Esophagus muscularis mucosa (tissue), 4 donors: ENCODE results near the gene DGLUCY. TPM values are rescaled to one million over a fixed set of nuclear protein-coding genes. Genes with fewer than 3 reads are reported as not detected.
A peak's percentile ranks its signal among the peaks of the same experiment; 100 is the strongest.
"Not testable (repeated sequence)": the region's sequence is repeated elsewhere in the genome, so short reads cannot be mapped to it uniquely, and the experiment has no call there.

Experiments
- DNase-seq: peaks from one replicate; pipeline ENCODE4 v3.0.0-alpha.2; 2017; ENCODE audit errors: extremely low spot score
- H3K27ac ChIP-seq, 4 donors: fragments of 200-600 bp; sonication (generic); replicated peaks in 1 of 4; 1 replicate in 3 of 4; 2 replicates in 1 of 4; pipeline ENCODE4 v1.5.1; 2016 to 2019; ENCODE audit warnings: mild to moderate bottlenecking in 1 of 4
- H3K27me3 ChIP-seq, 4 donors: fragments of 200-600 bp; sonication (generic); one replicate each; pipeline versions ENCODE4 v1.5.1 to v1.6.0; 2016 to 2019
- H3K36me3 ChIP-seq, 4 donors: fragments of 200-600 bp; sonication (generic); one replicate each; pipeline ENCODE4 v1.5.1; 2016 to 2019
- H3K4me1 ChIP-seq, 4 donors: fragments of 200-600 bp; sonication (generic); one replicate each; pipeline ENCODE4 v1.5.1; 2016 to 2019
- H3K4me3 ChIP-seq, 4 donors: fragments of 200-600 bp; sonication (generic); 1 replicate in 2 of 4; 2 replicates in 2 of 4; pipeline ENCODE4 v1.5.1; 2016 to 2019; ENCODE audit warnings: mild to moderate bottlenecking in 4 of 4, moderate library complexity in 1 of 4
- H3K9me3 ChIP-seq, 4 donors: fragments of 200-600 bp; sonication (generic); 1 replicate in 3 of 4; 2 replicates in 1 of 4; pipeline ENCODE4 v1.5.1; 2016 to 2019
- EP300 ChIP-seq: sonication (generic); formaldehyde crosslinking; IDR thresholded peaks from one replicate; pipeline ENCODE4 v1.6.1; 2017; ENCODE audit warnings: antibody characterized with exemption
- POLR2A ChIP-seq: fragments of 450-650 bp; IDR thresholded peaks from one replicate; pipeline ENCODE4 v1.6.1; 2017; ENCODE audit warnings: antibody characterized with exemption, moderate library complexity, mild to moderate bottlenecking, low read depth
- POLR2AphosphoS5 ChIP-seq, 2 donors: sonication (generic); formaldehyde crosslinking; IDR thresholded peaks; one replicate each; pipeline ENCODE4 v1.6.1; 2017; ENCODE audit warnings: antibody characterized with exemption in 2 of 2
- WGBS: methylation state at CpG from one replicate; pipeline ENCODE4 v1.1.5; 2018; 5-methylcytosine and 5-hydroxymethylcytosine counted together
- intact Hi-C: fragments of 100-400 bp; cut with DNase I; formaldehyde crosslinking; loops from one replicate; pipeline ENCODE4 v1.15.1; 2023
- total RNA-seq, 4 donors: library from RNA; depleted of rRNA; stranded (reverse); fragments of >200 nt; gene quantifications; one replicate each; pipeline versions ENCODE4 v1.1.0 to v1.2.1, GENCODE V29; 2016
- TF ChIP-seq, protein P1 (sequence below), 3 experiments: fragments of 200-600 bp in 2 of 3; fragments of 450-650 bp in 1 of 3; sonication (generic) in 2 of 3; IDR thresholded peaks; one replicate each; pipeline ENCODE4 v1.5.1; 2017 to 2019; ENCODE audit warnings: antibody characterized with exemption in 3 of 3, mild to moderate bottlenecking in 2 of 3, moderate library complexity in 1 of 3

The DGLUCY gene
- total RNA-seq, 4 donors from 2014 or later = 47.2 to 88.2 (median 66.5) TPM

DNA sequence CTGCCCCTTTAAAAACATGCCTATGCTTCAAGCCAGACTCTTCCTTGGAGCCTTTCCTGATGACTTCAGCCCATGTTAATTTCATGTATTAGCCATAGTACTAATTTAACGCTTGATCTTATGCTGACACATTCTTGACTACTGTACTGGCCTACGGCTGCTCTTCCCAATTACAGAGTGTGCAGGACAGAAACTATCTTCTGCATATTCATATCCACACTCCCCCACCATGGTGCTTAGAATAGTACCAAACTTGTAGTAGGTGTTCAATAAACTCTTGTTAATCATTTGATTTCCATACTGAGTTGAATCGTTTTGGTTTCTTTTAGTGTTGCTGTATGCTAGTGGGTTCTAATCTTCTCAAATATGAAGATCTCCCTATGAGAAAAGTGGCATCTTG lies 21.8 kb upstream of the DGLUCY start:
- Histone ChIP-seq H3K4me3 (no peak overlapping the region), H3K4me1 (peaks cover 0 to 19% (median 13%) of the 10 kb centered on the region in 4 donors)
- 82% methylated on average over 3 of the region's 3 CpGs for WGBS

DNA sequence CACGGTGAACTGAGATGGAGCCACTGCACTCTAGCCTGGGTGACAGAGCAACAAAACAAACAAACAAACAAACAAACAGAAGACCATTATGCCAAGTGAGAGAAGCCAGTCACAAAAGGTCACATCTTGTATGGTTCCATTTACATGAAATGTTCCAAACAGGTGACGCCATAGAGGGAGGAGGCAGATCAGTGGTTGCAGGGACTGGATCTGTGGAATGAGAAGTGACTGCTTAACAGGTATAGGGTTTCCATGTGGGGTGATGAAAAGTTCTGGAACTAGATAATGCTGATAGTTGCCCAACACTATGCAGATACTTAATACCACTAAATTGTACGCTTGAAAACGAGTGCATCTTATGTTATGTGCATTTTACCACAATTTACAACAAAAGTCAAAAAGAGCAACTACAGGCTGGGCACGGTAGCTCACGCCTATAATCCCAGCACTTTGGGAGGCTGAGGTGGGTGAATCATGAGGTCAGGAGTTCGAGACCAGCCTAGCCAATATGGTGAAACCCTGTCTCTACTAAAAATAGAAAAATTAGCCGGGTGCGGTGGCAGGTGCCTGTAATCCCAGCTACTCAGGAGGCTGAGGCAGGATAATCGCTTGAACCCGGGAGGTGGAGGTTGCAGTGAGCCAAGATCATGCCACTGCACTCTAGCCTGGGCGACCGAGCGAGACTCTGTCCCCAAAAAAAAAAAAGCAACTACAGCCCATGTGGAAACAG lies 20.0 kb upstream of the DGLUCY start:
- H3K9me3 ChIP-seq, intact Hi-C loops, H3K4me1 ChIP-seq, H3K4me3 ChIP-seq, H3K27ac ChIP-seq, H3K27me3 ChIP-seq, DNase-seq, H3K36me3 ChIP-seq: not testable (repeated sequence)
- WGBS = 98% methylated on average over 14 of the region's 14 CpGs

More for the DNA sequence above, 21.8 kb upstream of the DGLUCY start:
- Histone ChIP-seq H3K27ac (no peak overlapping the region), H3K36me3 (no peaks in the 10 kb centered on the region), H3K27me3 (no peaks in the 10 kb centered on the region), H3K9me3 (no peaks in the 10 kb centered on the region)
- intact Hi-C loops = no loop called here
- DNase-seq = no peak
- no peak for TF ChIP-seq EP300
- TF ChIP-seq POLR2A = no peak
- TF ChIP-seq POLR2AphosphoS5 (IDR thresholded peaks at IDR 0.05) = no peak
- TF ChIP-seq, protein P1, sequence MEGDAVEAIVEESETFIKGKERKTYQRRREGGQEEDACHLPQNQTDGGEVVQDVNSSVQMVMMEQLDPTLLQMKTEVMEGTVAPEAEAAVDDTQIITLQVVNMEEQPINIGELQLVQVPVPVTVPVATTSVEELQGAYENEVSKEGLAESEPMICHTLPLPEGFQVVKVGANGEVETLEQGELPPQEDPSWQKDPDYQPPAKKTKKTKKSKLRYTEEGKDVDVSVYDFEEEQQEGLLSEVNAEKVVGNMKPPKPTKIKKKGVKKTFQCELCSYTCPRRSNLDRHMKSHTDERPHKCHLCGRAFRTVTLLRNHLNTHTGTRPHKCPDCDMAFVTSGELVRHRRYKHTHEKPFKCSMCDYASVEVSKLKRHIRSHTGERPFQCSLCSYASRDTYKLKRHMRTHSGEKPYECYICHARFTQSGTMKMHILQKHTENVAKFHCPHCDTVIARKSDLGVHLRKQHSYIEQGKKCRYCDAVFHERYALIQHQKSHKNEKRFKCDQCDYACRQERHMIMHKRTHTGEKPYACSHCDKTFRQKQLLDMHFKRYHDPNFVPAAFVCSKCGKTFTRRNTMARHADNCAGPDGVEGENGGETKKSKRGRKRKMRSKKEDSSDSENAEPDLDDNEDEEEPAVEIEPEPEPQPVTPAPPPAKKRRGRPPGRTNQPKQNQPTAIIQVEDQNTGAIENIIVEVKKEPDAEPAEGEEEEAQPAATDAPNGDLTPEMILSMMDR (IDR thresholded peaks at IDR 0.05) = no peak

DNA sequence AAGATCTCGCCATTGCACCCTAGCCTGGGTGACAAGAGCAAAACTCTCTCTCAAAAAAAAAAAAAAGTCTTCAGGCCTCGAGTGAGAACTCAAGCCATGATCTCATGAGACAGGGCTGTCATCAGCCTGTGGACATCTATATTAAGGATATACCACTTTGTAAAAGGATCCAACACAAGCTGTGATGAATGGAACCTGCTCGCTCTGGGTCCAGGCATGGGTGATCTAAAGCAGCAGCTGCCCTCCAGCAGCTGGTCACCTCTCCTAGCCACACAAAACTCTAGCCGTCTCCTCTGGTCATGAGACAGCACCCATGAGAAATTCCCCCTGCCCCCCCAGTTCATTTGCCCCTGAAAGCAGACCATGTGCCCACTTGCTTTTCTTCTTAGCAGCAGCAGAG lies 19.1 kb upstream of the DGLUCY start:
- WGBS = 69% methylated on average over 4 of the region's 4 CpGs
- Histone ChIP-seq H3K27me3 (no peaks in the 10 kb centered on the region), H3K4me3 (no peak overlapping the region), H3K4me1 (peaks cover 0 to 8% (median 4%) of the 10 kb centered on the region in 4 donors), H3K27ac (no peak overlapping the region), H3K9me3 (no peaks in the 10 kb centered on the region), H3K36me3 (no peaks in the 10 kb centered on the region)
- DNase-seq = no peak
- intact Hi-C loops = no loop called here
- TF ChIP-seq EP300 = no peak
- no peak for TF ChIP-seq POLR2AphosphoS5 (IDR thresholded peaks at IDR 0.05)
- TF ChIP-seq POLR2A = no peak
- TF ChIP-seq, protein P1 (IDR thresholded peaks at IDR 0.05) = no peak

DNA sequence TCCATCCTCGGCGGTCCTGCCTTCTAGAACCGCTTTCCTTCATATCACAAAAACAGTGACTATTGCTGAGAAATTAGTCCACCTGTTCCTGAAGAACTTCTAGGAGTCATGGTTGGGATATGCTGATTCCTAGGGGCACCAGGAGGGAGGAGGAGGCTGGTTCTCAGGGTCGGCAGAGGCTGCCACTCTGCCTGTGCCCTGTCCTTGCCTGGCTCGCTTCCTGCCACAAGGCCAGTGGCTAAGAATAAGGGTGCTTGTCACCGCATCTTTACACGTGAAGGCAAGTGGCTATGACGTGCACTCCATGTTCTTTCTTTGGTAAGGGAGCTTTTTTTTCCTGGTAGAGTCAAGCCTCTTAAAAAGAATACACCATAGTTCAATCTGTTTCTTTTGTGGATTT lies 18.7 kb upstream of the DGLUCY start:
- no peaks in the 10 kb centered on the region for H3K9me3 ChIP-seq
- DNase-seq = no peak
- no peaks in the 10 kb centered on the region for H3K36me3 ChIP-seq
- no peak overlapping the region for H3K27ac ChIP-seq
- no peak overlapping the region for H3K4me3 ChIP-seq
- H3K4me1 ChIP-seq = peaks cover 0 to 8% (median 4%) of the 10 kb centered on the region in 4 donors
- intact Hi-C loops = no loop called here
- WGBS = 87% methylated on average over 8 of the region's 8 CpGs
- no peaks in the 10 kb centered on the region for H3K27me3 ChIP-seq
- TF ChIP-seq EP300 = no peak

DNA sequence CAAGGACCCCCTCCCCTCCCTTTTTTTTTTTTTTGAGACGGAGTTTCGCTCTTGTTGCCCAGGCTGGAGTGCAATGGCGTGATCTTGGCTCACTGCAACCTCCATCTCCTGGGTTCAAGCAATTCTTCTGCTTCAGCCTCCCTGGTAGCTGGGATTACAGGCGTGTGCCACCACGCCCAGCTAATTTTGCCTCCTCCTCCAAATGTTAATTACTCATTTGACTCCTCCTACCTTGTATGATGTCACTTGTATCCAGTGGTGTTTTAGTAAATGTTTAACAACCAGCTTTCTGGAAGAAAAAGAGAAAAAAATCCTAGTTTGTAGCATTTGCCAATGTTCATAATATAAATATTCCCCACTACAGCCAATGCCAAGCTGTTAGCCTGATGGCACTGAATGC lies 16.2 kb upstream of the DGLUCY start:
- H3K27ac ChIP-seq, H3K27me3 ChIP-seq, H3K4me3 ChIP-seq, H3K9me3 ChIP-seq, H3K36me3 ChIP-seq, intact Hi-C loops, DNase-seq: not testable (repeated sequence)
- peaks cover 0 to 13% (median 4%) of the 10 kb centered on the region in 4 donors for H3K4me1 ChIP-seq
- 95% methylated on average over 5 of the region's 5 CpGs for WGBS

DNA sequence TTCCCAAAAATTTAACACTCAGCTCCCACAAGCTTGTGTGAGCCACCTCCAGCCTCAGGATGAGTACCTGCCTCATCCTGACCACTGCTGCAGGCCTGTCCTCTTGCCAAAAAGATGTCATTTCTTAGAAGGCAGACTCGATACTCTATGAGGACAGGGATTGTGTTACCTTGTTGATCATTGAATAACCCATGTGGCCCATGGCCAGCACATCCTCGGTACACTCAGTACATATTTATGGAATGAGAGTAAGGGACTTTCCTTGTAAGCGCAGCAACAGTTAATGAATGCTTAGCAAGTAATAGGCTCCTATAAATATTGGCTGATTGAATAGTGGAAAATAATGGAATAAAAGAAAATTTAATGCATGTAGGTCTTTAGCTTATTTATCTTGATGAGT lies 15.3 kb upstream of the DGLUCY start:
- peaks cover 3 to 22% (median 10%) of the 10 kb centered on the region in 4 donors for H3K4me1 ChIP-seq
- TF ChIP-seq POLR2AphosphoS5 (IDR thresholded peaks at IDR 0.05) (no peak), EP300 (no peak), POLR2A (no peak)
- TF ChIP-seq, protein P1 (IDR thresholded peaks at IDR 0.05) = no peak
- H3K9me3 ChIP-seq = no peaks in the 10 kb centered on the region
- intact Hi-C loops = no loop called here
- DNase-seq = no peak
- no peaks in the 10 kb centered on the region for H3K27me3 ChIP-seq
- peak overlapping the region in 1 of 4 donors; percentile 6 for H3K27ac ChIP-seq
- H3K36me3 ChIP-seq = no peaks in the 10 kb centered on the region
- 60% methylated on average over 3 of the region's 3 CpGs for WGBS
- no peak overlapping the region for H3K4me3 ChIP-seq
